HEK293 (cell line): ENCODE measurements around the gene H2BK1.

ENCODE experiments used
- CTCF ChIA-PET: fragments of 350-600 bp; formaldehyde crosslinking; extraction: SDS; loops from one replicate; lab custom pipeline; 2021; ENCODE audit warnings: antibody characterized with exemption; lab: Yijun Ruan, JAX
- POLR2A ChIA-PET: fragments of 300-600 bp; formaldehyde crosslinking; extraction: SDS; loops from one replicate; lab custom pipeline; 2020; ENCODE audit warnings: antibody characterized with exemption, inconsistent platforms; lab: Yijun Ruan, JAX
- H3K27ac ChIP-seq: fragments of 200-500 bp; sonication (Bioruptor generic); 2 replicates; pipeline ENCODE4 v1.5.1; 2014; ENCODE audit warnings: low read depth, low read length, control low read depth, inconsistent platforms; ENCODE audit errors: extremely low read depth
- H3K36me3 ChIP-seq, 2 experiments: fragments of 200-500 bp in 1 of 2; sonication (Bioruptor generic) in 1 of 2; 1 replicate in 1 of 2; 2 replicates in 1 of 2; pipeline ENCODE4 v1.5.1; 2014 to 2017; ENCODE audit warnings: inconsistent platforms in 2 of 2, low read length in 2 of 2; ENCODE audit not compliant: control insufficient read depth in 2 of 2, insufficient read depth in 1 of 2
- H3K4me1 ChIP-seq: fragments of 200-500 bp; sonication (Bioruptor generic); 2 replicates; pipeline ENCODE4 v1.5.1; 2014; ENCODE audit warnings: mild to moderate bottlenecking, low read length, inconsistent platforms; ENCODE audit not compliant: control insufficient read depth, insufficient read depth
- H3K4me3 ChIP-seq: 2 replicates; pipeline ENCODE4 v1.5.1; 2011; ENCODE audit warnings: low read depth, mild to moderate bottlenecking, control low read depth, low read length, moderate library complexity
- H3K9me3 ChIP-seq: fragments of 200-500 bp; sonication (Bioruptor generic); 2 replicates; pipeline ENCODE4 v1.5.1; 2014; ENCODE audit warnings: low read depth, low read length, inconsistent platforms; ENCODE audit not compliant: control insufficient read depth, insufficient read depth
- BCL11A ChIP-seq: fragments of 450-650 bp; formaldehyde crosslinking; IDR thresholded peaks from 2 replicates; pipeline ENCODE4 v1.5.1; 2016; ENCODE audit warnings: low read depth, missing biosample characterization, missing genetic modification characterization
- EGR2 ChIP-seq: fragments of 450-650 bp; formaldehyde crosslinking; IDR thresholded peaks from 2 replicates; pipeline ENCODE4 v1.5.1; 2016; ENCODE audit warnings: low read depth, missing biosample characterization, missing genetic modification characterization
- GLIS2 ChIP-seq: fragments of 450-650 bp; formaldehyde crosslinking; IDR thresholded peaks from 2 replicates; pipeline ENCODE4 v1.5.1; 2016; ENCODE audit warnings: missing biosample characterization, missing genetic modification characterization
- KLF10 ChIP-seq: fragments of 450-650 bp; IDR thresholded peaks from 2 replicates; pipeline ENCODE4 v1.5.1; 2018; ENCODE audit warnings: missing biosample characterization, mild to moderate bottlenecking, missing genetic modification characterization
- SP2 ChIP-seq: fragments of 450-650 bp; formaldehyde crosslinking; IDR thresholded peaks from 2 replicates; pipeline ENCODE4 v1.5.1; 2016; ENCODE audit warnings: missing biosample characterization, missing genetic modification characterization
- YY2 ChIP-seq: fragments of 450-650 bp; formaldehyde crosslinking; IDR thresholded peaks from 2 replicates; pipeline ENCODE4 v1.5.1; 2016; ENCODE audit warnings: missing biosample characterization, missing genetic modification characterization
- ZBTB1 ChIP-seq: fragments of 450-650 bp; formaldehyde crosslinking; IDR thresholded peaks from 2 replicates; pipeline ENCODE4 v1.5.1; 2016; ENCODE audit warnings: missing biosample characterization, missing genetic modification characterization
- ZBTB48 ChIP-seq: fragments of 450-650 bp; formaldehyde crosslinking; IDR thresholded peaks from 2 replicates; pipeline ENCODE4 v1.5.1; 2016; ENCODE audit warnings: missing biosample characterization, missing genetic modification characterization
- ZBTB8A ChIP-seq: fragments of 450-650 bp; formaldehyde crosslinking; IDR thresholded peaks from 2 replicates; pipeline ENCODE4 v1.5.1; 2016; ENCODE audit warnings: missing biosample characterization, missing genetic modification characterization
- ZEB2 ChIP-seq: fragments of 450-650 bp; formaldehyde crosslinking; IDR thresholded peaks from 2 replicates; pipeline ENCODE4 v1.5.1; 2016; ENCODE audit warnings: missing biosample characterization, missing genetic modification characterization
- ZFP3 ChIP-seq: fragments of 450-650 bp; formaldehyde crosslinking; IDR thresholded peaks from 2 replicates; pipeline ENCODE4 v1.5.1; 2016; ENCODE audit warnings: low read depth, missing biosample characterization, missing genetic modification characterization
- ZNF133 ChIP-seq: fragments of 450-650 bp; formaldehyde crosslinking; IDR thresholded peaks from 2 replicates; pipeline ENCODE4 v1.5.1; 2016; ENCODE audit warnings: missing biosample characterization, missing genetic modification characterization
- ZNF175 ChIP-seq: fragments of 450-650 bp; formaldehyde crosslinking; IDR thresholded peaks from 2 replicates; pipeline ENCODE4 v1.5.1; 2016; ENCODE audit warnings: missing biosample characterization, missing genetic modification characterization
- ZNF184 ChIP-seq: fragments of 450-650 bp; IDR thresholded peaks from 2 replicates; pipeline ENCODE4 v1.5.1; 2018; ENCODE audit warnings: missing biosample characterization, mild to moderate bottlenecking, missing genetic modification characterization
- ZNF292 ChIP-seq: fragments of 450-650 bp; formaldehyde crosslinking; IDR thresholded peaks from 2 replicates; pipeline ENCODE4 v1.5.1; 2016; ENCODE audit warnings: low read depth, missing biosample characterization, missing genetic modification characterization, borderline replicate concordance
- ZNF521 ChIP-seq: fragments of 450-650 bp; formaldehyde crosslinking; IDR thresholded peaks from 2 replicates; pipeline ENCODE4 v1.5.1; 2017; ENCODE audit warnings: missing biosample characterization, mild to moderate bottlenecking, missing genetic modification characterization
- ZNF529 ChIP-seq: fragments of 450-650 bp; formaldehyde crosslinking; IDR thresholded peaks from 2 replicates; pipeline ENCODE4 v1.5.1; 2017; ENCODE audit warnings: missing genetic modification characterization, missing biosample characterization; ENCODE audit not compliant: insufficient replicate concordance
- ZNF549 ChIP-seq: fragments of 450-650 bp; IDR thresholded peaks from 2 replicates; pipeline ENCODE4 v1.5.1; 2018; ENCODE audit warnings: missing biosample characterization, missing genetic modification characterization, mild to moderate bottlenecking, inconsistent platforms, moderate library complexity
- ZNF664 ChIP-seq: fragments of 450-650 bp; formaldehyde crosslinking; IDR thresholded peaks from 2 replicates; pipeline ENCODE4 v1.5.1; 2016; ENCODE audit warnings: missing biosample characterization, missing genetic modification characterization
- ZNF776 ChIP-seq: fragments of 450-650 bp; formaldehyde crosslinking; IDR thresholded peaks from 2 replicates; pipeline ENCODE4 v1.5.0; 2017; ENCODE audit warnings: missing biosample characterization, missing genetic modification characterization, borderline replicate concordance
- ZSCAN16 ChIP-seq: fragments of 450-650 bp; formaldehyde crosslinking; IDR thresholded peaks from 2 replicates; pipeline ENCODE4 v1.5.1; 2016; ENCODE audit warnings: missing biosample characterization, missing genetic modification characterization
- TF ChIP-seq, protein P1 (sequence below): fragments of 450-650 bp; formaldehyde crosslinking; IDR thresholded peaks from 2 replicates; pipeline ENCODE4 v1.5.1; 2017; ENCODE audit warnings: missing biosample characterization, missing genetic modification characterization
- TF ChIP-seq, protein P2 (sequence below): fragments of 450-650 bp; formaldehyde crosslinking; IDR thresholded peaks from 2 replicates; pipeline ENCODE4 v1.5.1; 2016; ENCODE audit warnings: missing biosample characterization, missing genetic modification characterization
- TF ChIP-seq, protein P3 (sequence below): fragments of 450-650 bp; formaldehyde crosslinking; conservative IDR thresholded peaks from 2 replicates; pipeline ENCODE4 v1.5.1; 2016; ENCODE audit warnings: low read depth, missing biosample characterization, missing genetic modification characterization
- TF ChIP-seq, protein P4 (sequence below): fragments of 450-650 bp; formaldehyde crosslinking; IDR thresholded peaks from 2 replicates; pipeline ENCODE4 v1.5.1; 2016; ENCODE audit warnings: missing biosample characterization, missing genetic modification characterization
- TF ChIP-seq, protein P5 (sequence below): fragments of 450-650 bp; formaldehyde crosslinking; IDR thresholded peaks from 2 replicates; pipeline ENCODE4 v1.5.1; 2016; ENCODE audit warnings: missing biosample characterization, missing genetic modification characterization

H2BK1 gene

DNA sequence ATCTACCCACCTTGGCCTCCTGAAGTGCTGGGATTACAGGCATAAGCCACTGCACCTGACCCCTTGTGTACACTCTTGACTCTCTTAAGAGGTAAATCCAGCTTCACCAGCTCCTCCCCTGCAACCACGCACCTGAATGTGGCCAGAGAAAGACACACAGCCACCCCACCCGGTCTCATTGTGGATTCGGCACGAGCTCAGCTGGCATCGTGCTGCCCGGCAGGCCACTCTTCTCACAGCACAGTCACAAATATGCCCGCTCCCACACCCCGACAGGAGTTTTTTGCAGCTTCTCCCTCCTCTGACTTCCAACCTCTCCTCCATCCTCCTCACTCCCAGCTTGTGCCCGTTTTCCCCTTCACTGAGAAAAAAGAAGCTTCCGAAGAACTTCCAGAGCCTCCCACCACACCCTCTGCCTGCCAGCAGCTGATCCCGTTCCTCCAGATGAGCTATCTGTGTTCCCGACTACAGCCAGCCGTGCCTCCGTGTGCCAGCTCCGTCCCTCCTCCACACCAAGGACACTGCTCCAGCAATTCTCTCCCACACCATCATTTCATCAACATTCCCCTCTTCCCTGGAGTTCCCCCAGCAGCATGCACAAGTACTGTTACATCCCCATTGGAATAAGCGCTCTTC lies 46.2 kb upstream of the H2BK1 start:
- H3K9me3 ChIP-seq = no peaks in the 10 kb centered on the region
- POLR2A ChIA-PET = interaction anchor here (0.9 to 1.1 kb wide), 2 partner anchors 20 to 30 kb away, joined by 3 read pairs; partner anchors contain the start of gene ABCF2
- H3K27ac ChIP-seq = no peak overlapping the region
- H3K4me3 ChIP-seq = no peak overlapping the region
- H3K4me1 ChIP-seq = no peaks in the 10 kb centered on the region
- CTCF ChIA-PET = interaction anchor here (0.6 kb wide), 2 partner anchors 20 to 35 kb away, joined by 4 to 5 read pairs; no protein-coding TSS in a partner anchor
- no peaks in the 10 kb centered on the region for H3K36me3 ChIP-seq
- TF ChIP-seq, protein P1, sequence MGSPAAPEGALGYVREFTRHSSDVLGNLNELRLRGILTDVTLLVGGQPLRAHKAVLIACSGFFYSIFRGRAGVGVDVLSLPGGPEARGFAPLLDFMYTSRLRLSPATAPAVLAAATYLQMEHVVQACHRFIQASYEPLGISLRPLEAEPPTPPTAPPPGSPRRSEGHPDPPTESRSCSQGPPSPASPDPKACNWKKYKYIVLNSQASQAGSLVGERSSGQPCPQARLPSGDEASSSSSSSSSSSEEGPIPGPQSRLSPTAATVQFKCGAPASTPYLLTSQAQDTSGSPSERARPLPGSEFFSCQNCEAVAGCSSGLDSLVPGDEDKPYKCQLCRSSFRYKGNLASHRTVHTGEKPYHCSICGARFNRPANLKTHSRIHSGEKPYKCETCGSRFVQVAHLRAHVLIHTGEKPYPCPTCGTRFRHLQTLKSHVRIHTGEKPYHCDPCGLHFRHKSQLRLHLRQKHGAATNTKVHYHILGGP (tag by site-specific recombination) = no peak
- no peak for TF ChIP-seq EGR2 (tag by site-specific recombination)
- TF ChIP-seq ZSCAN16 = no peak
- TF ChIP-seq, protein P2, sequence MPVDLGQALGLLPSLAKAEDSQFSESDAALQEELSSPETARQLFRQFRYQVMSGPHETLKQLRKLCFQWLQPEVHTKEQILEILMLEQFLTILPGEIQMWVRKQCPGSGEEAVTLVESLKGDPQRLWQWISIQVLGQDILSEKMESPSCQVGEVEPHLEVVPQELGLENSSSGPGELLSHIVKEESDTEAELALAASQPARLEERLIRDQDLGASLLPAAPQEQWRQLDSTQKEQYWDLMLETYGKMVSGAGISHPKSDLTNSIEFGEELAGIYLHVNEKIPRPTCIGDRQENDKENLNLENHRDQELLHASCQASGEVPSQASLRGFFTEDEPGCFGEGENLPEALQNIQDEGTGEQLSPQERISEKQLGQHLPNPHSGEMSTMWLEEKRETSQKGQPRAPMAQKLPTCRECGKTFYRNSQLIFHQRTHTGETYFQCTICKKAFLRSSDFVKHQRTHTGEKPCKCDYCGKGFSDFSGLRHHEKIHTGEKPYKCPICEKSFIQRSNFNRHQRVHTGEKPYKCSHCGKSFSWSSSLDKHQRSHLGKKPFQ (tag by site-specific recombination) = no peak
- no peak for TF ChIP-seq ZNF184
- TF ChIP-seq BCL11A = no peak
- TF ChIP-seq ZNF529 (tag by site-specific recombination) = no peak
- TF ChIP-seq ZEB2 (tag by site-specific recombination) = no peak
- no peak for TF ChIP-seq ZNF175
- TF ChIP-seq ZNF664 (tag by site-specific recombination) = no peak
- TF ChIP-seq, protein P3, sequence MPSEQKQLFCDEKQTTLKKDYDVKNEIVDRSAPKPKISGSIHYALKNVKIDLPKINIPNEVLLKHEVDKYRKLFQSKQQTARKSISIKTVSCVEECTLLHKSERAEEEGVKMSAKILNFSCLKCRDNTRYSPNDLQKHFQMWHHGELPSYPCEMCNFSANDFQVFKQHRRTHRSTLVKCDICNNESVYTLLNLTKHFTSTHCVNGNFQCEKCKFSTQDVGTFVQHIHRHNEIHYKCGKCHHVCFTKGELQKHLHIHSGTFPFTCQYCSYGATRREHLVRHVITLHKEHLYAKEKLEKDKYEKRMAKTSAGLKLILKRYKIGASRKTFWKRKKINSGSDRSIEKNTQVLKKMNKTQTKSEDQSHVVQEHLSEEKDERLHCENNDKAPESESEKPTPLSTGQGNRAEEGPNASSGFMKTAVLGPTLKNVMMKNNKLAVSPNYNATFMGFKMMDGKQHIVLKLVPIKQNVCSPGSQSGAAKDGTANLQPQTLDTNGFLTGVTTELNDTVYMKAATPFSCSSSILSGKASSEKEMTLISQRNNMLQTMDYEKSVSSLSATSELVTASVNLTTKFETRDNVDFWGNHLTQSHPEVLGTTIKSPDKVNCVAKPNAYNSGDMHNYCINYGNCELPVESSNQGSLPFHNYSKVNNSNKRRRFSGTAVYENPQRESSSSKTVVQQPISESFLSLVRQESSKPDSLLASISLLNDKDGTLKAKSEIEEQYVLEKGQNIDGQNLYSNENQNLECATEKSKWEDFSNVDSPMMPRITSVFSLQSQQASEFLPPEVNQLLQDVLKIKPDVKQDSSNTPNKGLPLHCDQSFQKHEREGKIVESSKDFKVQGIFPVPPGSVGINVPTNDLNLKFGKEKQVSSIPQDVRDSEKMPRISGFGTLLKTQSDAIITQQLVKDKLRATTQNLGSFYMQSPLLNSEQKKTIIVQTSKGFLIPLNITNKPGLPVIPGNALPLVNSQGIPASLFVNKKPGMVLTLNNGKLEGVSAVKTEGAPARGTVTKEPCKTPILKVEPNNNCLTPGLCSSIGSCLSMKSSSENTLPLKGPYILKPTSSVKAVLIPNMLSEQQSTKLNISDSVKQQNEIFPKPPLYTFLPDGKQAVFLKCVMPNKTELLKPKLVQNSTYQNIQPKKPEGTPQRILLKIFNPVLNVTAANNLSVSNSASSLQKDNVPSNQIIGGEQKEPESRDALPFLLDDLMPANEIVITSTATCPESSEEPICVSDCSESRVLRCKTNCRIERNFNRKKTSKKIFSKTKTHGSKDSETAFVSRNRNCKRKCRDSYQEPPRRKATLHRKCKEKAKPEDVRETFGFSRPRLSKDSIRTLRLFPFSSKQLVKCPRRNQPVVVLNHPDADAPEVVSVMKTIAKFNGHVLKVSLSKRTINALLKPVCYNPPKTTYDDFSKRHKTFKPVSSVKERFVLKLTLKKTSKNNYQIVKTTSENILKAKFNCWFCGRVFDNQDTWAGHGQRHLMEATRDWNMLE (tag by site-specific recombination) = no peak
- TF ChIP-seq, all 188 proteins: peak for 0

DNA sequence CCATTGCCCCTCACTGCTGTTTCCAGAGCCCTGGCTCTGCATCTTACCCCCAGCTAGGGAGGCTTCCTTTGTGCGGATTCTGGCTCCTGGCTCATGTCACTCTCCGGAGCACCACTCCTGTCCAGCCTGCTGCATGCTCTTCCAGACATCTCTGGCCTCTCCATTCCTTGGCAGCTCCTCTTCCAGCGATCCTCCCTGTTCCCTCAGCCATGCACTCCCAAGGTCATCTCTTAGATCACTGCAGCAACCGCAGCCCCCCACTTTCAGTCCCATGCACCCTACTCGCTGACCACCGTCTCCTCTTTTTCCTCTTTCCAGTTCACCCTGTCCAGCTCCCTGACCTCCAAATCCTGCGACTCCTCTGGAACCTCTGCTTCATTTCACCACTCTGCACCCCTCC lies 45.1 kb upstream of the H2BK1 start:
- Histone ChIP-seq H3K9me3 (no peaks in the 10 kb centered on the region), H3K27ac (no peak overlapping the region), H3K4me3 (no peak overlapping the region), H3K36me3 (no peaks in the 10 kb centered on the region), H3K4me1 (no peaks in the 10 kb centered on the region; the same call in 1 of the 2 replicates)
- POLR2A ChIA-PET = interaction anchor here (1.1 kb wide), 1 partner anchor 19 kb away, joined by 3 read pairs; no protein-coding TSS in a partner anchor
- CTCF ChIA-PET = interaction anchor here (0.6 kb wide), 1 partner anchor 12 kb away, joined by 4 read pairs; no protein-coding TSS in a partner anchor
- TF ChIP-seq ZNF521 = no peak
- TF ChIP-seq, protein P4, sequence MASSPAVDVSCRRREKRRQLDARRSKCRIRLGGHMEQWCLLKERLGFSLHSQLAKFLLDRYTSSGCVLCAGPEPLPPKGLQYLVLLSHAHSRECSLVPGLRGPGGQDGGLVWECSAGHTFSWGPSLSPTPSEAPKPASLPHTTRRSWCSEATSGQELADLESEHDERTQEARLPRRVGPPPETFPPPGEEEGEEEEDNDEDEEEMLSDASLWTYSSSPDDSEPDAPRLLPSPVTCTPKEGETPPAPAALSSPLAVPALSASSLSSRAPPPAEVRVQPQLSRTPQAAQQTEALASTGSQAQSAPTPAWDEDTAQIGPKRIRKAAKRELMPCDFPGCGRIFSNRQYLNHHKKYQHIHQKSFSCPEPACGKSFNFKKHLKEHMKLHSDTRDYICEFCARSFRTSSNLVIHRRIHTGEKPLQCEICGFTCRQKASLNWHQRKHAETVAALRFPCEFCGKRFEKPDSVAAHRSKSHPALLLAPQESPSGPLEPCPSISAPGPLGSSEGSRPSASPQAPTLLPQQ (tag by site-specific recombination) = no peak
- TF ChIP-seq ZFP3 (tag by site-specific recombination) = no peak
- TF ChIP-seq ZNF549 = no peak
- no peak for TF ChIP-seq KLF10
- TF ChIP-seq ZBTB48 (tag by site-specific recombination) = no peak
- no peak for TF ChIP-seq ZNF292 (tag by site-specific recombination)
- TF ChIP-seq ZNF133 (tag by site-specific recombination) = no peak
- no peak for TF ChIP-seq ZBTB1 (tag by site-specific recombination)
- TF ChIP-seq, protein P5, sequence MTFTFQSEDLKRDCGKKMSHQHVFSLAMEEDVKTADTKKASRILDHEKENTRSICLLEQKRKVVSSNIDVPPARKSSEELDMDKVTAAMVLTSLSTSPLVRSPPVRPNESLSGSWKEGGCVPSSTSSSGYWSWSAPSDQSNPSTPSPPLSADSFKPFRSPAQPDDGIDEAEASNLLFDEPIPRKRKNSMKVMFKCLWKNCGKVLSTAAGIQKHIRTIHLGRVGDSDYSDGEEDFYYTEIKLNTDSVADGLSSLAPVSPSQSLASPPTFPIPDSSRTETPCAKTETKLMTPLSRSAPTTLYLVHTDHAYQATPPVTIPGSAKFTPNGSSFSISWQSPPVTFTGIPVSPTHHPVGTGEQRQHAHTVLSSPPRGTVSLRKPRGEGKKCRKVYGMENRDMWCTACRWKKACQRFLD (tag by site-specific recombination) = no peak
- no peak for TF ChIP-seq SP2 (tag by site-specific recombination)
- TF ChIP-seq GLIS2 (tag by site-specific recombination) = no peak
- TF ChIP-seq ZNF776 (tag by site-specific recombination) = no peak
- no peak for TF ChIP-seq ZBTB8A (tag by site-specific recombination)
- TF ChIP-seq YY2 (tag by site-specific recombination) = no peak
